Measurements from ENCODE around the gene HSPBP1.
"Not testable (repeated sequence)": the region's sequence is repeated elsewhere in the genome, so short reads cannot be mapped to it uniquely, and the experiment has no call there.

HSPBP1 gene

GRCh38 chr19:55232286-55232602, 47.7 kb downstream of the HSPBP1 start:
- H3K9me3 ChIP-seq (ENCODE audit: control insufficient read depth, insufficient read depth, low read length), result no peaks in the 10 kb centered on the region
- no peak overlapping the region for H3K9ac ChIP-seq (ENCODE audit: low read depth, low read length)
- H3K4me1 ChIP-seq (ENCODE audit: insufficient read depth, low read length), result no peaks in the 10 kb centered on the region
- peaks cover 8% of the 10 kb centered on the region for H3K36me3 ChIP-seq (ENCODE audit: insufficient read depth, low read length)

GRCh38 chr19:55231391-55232285, 48.3 kb downstream of the HSPBP1 start:
- Histone ChIP-seq H3K9ac (ENCODE audit: low read depth, low read length) (no peak overlapping the region), H3K9me3 (ENCODE audit: control insufficient read depth, insufficient read depth, low read length) (no peaks in the 10 kb centered on the region), H3K36me3 (ENCODE audit: insufficient read depth, low read length) (peaks cover 8% of the 10 kb centered on the region), H3K4me1 (ENCODE audit: insufficient read depth, low read length) (no peaks in the 10 kb centered on the region)

DNA sequence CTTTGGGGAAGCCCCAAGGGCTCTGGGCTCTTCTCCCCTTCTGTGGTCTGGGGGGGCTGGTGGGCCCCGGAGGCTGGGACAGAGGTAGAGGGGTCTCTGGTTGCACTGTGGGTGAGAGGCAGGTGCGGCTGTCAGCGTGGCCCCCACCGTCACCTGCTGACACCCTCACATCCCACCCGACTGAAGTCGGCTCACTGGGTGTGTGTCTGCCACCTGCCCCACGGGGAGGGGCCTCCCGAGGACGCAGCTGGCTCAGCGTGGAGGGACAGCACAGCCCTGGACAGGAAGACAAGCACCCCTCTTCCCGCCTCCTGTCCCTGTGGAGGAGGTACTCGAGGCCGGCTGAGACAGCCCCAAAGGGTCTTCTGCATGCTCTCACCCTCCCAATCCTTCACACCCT, 49.1 kb downstream of the HSPBP1 start:
- Histone ChIP-seq H3K9ac (ENCODE audit: low read depth, low read length) (no peak overlapping the region), H3K4me1 (ENCODE audit: insufficient read depth, low read length) (no peaks in the 10 kb centered on the region), H3K9me3 (ENCODE audit: control insufficient read depth, insufficient read depth, low read length) (no peaks in the 10 kb centered on the region), H3K36me3 (ENCODE audit: insufficient read depth, low read length) (peaks cover 8% of the 10 kb centered on the region)

DNA sequence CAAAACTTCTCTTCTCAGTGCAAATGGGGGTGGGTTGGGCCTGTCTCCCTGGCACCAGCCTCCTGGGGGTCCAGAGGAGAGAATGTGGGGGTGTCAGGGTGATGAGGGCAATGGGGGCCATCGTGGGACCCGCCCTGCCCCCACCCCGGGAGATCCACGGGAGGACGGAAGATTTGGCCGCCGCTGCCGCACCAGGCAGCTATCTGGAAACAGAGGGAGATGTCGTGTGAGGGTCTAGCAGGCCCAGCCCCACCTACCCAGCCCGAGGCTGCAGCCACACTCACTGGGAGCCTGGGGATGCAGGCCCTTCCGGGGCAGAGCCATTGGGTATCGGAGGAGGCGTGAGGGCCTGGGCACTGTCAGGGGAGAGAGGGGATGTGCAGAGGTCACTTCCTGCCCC, 49.6 kb downstream of the HSPBP1 start:
- Histone ChIP-seq H3K9ac (ENCODE audit: low read depth, low read length) (no peak overlapping the region), H3K9me3 (ENCODE audit: control insufficient read depth, insufficient read depth, low read length) (no peaks in the 10 kb centered on the region), H3K4me1 (ENCODE audit: insufficient read depth, low read length) (no peaks in the 10 kb centered on the region), H3K36me3 (ENCODE audit: insufficient read depth, low read length) (peaks cover 8% of the 10 kb centered on the region)

DNA sequence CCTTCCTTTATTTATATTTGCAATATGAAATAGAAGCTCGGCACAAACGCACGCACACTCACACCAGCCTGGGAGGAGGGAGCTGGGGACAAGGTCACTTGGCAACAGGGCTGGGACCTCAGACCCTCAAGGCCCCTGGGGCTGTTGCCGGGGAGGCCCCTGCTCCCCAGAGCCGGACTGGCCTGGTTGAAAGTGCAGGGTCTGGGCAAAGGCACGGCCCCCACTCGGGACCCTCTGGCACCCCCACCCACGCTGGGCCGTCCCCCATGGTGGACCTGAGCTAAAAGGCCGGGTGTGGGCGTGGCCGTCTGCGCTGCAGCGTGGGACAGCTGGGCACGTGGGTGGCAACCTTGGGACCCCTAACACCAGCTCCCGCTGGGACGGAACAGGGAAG, 50.1 kb downstream of the HSPBP1 start:
- peaks cover 3% of the 10 kb centered on the region for H3K36me3 ChIP-seq (ENCODE audit: insufficient read depth, low read length)
- no peaks in the 10 kb centered on the region for H3K4me1 ChIP-seq (ENCODE audit: insufficient read depth, low read length)
- H3K9ac ChIP-seq (ENCODE audit: low read depth, low read length), result no peak overlapping the region
- H3K9me3 ChIP-seq (ENCODE audit: control insufficient read depth, insufficient read depth, low read length), result no peaks in the 10 kb centered on the region

DNA sequence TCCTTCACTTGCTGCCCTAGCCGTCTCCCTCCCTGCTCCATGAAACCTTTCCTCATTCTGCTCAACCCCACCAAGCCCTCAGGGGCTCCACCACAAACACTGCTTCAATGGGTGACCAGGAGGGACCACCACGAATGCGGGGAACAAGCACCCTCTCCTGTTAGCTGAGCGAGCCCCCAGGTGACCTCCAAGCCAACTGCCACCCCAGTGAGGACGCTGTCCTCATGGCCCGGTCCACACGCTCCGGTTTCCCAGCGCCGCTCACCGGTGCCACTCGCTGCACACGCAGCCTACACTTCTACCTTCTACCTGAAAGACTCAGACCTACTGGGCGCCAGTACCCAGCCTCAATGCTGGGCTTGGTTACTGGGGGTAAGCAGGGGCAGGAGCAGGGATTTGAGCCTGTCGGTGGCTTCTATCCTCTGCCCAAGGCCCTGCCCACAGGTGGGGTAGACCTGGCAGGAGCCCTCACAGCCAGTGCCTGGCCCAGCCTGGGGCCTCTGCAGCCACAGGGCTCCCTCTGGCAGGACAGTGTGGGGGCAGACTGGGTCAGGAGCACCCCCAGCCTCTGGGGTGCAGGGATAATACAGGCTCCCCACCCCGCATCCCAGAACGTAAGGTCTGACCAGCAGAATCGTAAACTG, 50.6 kb downstream of the HSPBP1 start:
- Histone ChIP-seq H3K4me1 (ENCODE audit: insufficient read depth, low read length) (no peaks in the 10 kb centered on the region), H3K9ac (ENCODE audit: low read depth, low read length) (no peak overlapping the region), H3K36me3 (ENCODE audit: insufficient read depth, low read length) (no peaks in the 10 kb centered on the region; the same call in 1 of the 2 replicates), H3K9me3 (ENCODE audit: control insufficient read depth, insufficient read depth, low read length) (no peaks in the 10 kb centered on the region)

- H3K9ac ChIP-seq (ENCODE audit: low read depth, low read length), result no peak within 1 kb of the TSS
- no peaks in the 10 kb centered on the region for H3K9me3 ChIP-seq (ENCODE audit: control insufficient read depth, insufficient read depth, low read length)
- no peaks in the 10 kb centered on the region; the same call in 1 of the 2 replicates for H3K36me3 ChIP-seq (ENCODE audit: insufficient read depth, low read length)
- H3K4me1 ChIP-seq (ENCODE audit: insufficient read depth, low read length), result no peaks in the 10 kb centered on the region
Measured at GRCh38 chr19:55228403-55229031, 51.4 kb downstream of the HSPBP1 start, which contains the start of gene TMEM86B. TSS of gene TMEM86B (minus strand) at chr19:55228763. CDS start at chr19:55228741, 22 bp downstream.

DNA sequence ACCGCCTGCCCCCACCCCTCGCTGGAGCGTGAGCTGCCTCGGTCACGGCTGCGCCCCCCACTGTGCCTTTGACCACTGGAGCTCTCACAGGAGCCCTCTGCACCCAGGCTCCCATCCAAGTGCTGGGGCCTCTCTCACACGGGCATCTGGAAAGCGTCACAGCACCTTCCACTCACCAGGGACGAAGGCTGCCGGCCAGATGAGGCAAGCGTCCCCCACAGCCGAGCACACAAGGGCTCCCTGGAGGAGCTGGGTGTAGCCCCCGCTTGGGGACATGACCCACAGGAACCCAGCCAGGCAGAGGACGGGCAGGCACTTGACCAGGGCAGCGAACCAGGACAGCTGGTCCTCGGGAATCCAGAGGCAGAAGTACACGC, 51.9 kb downstream of the HSPBP1 start:
- Histone ChIP-seq H3K9ac (ENCODE audit: low read depth, low read length) (no peak overlapping the region), H3K9me3 (ENCODE audit: control insufficient read depth, insufficient read depth, low read length) (no peaks in the 10 kb centered on the region), H3K4me1 (ENCODE audit: insufficient read depth, low read length) (no peaks in the 10 kb centered on the region), H3K36me3 (ENCODE audit: insufficient read depth, low read length) (no peaks in the 10 kb centered on the region; the same call in 1 of the 2 replicates)

DNA sequence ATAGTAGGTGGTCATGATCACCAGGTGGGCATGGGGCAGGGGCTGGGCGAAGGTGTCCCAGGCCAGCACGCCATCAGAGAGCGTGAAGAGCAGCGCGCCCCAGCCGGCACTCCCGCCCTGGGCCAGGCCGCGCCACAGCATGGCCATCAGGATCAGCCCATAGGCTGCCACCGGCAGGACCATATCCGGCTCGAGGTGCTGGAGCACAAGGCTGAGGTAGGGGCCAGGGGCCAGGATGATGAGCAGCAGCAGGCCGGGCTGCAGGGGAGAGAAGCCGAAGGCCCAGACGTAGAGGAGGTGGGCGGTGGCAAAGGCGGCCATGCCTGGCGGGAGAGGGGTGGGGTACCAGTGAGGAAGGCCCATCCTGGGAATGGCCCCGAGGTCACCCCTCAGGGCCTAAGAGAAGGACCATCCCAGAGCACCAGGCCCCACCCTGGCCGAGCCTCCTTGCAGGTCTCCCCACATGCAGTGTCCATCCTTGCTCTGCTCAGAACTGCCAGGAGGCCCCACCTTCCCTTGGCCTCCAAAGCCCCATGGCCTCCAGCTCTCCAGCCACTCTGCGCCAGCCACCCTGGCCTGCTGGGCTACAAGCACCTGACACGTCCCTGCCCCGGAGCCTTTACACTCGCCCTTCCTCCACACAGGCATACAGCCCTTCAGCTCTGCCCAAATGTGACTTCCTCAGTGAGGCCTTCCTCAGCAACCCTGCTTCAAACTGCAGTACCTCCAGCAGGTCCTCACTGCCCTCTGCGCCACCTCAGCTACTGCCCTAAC, 52.5 kb downstream of the HSPBP1 start:
- H3K36me3 ChIP-seq (ENCODE audit: insufficient read depth, low read length), result no peaks in the 10 kb centered on the region; the same call in 1 of the 2 replicates
- no peak overlapping the region for H3K9ac ChIP-seq (ENCODE audit: low read depth, low read length)
- no peaks in the 10 kb centered on the region for H3K4me1 ChIP-seq (ENCODE audit: insufficient read depth, low read length)
- H3K9me3 ChIP-seq (ENCODE audit: control insufficient read depth, insufficient read depth, low read length), result no peaks in the 10 kb centered on the region

- H3K9ac ChIP-seq (ENCODE audit: low read depth, low read length), result no peak overlapping the region
- no peaks in the 10 kb centered on the region; the same call in 1 of the 2 replicates for H3K36me3 ChIP-seq (ENCODE audit: insufficient read depth, low read length)
- no peaks in the 10 kb centered on the region for H3K4me1 ChIP-seq (ENCODE audit: insufficient read depth, low read length)
- no peaks in the 10 kb centered on the region for H3K9me3 ChIP-seq (ENCODE audit: control insufficient read depth, insufficient read depth, low read length)
Measured at GRCh38 chr19:55226788-55227187, 53.1 kb downstream of the HSPBP1 start.

- Histone ChIP-seq H3K4me1 (ENCODE audit: insufficient read depth, low read length) (no peaks in the 10 kb centered on the region), H3K9ac (ENCODE audit: low read depth, low read length) (no peak overlapping the region), H3K9me3 (ENCODE audit: control insufficient read depth, insufficient read depth, low read length) (no peaks in the 10 kb centered on the region), H3K36me3 (ENCODE audit: insufficient read depth, low read length) (no peaks in the 10 kb centered on the region; the same call in 1 of the 2 replicates)
Measured at GRCh38 chr19:55226273-55226672, 53.6 kb downstream of the HSPBP1 start.

DNA sequence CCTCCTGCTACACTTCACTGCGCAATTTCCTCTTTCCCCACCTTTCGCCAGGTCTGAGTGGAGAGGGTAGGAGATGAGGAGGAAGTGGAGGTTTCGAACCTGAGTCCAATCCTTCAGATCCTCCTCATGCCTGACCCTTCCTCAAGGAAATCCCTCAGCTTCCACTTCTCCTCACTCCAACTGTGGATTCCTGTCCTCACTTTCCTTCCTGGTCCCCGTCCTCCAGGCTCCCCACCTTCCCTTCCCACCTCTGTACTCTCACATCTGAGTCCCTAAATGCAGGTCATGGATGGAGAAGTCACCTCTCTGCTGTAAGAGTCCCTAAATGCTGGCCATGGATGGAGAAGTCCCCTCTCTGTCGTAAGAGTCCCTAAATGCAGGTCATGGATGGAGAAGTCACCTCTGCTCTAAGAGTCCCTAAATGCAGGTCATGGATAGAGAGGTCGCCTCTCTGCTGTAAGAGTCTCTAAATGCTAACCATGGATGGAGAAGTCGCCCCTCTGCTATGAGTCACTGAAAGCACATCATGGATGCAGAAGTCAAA, 54.4 kb downstream of the HSPBP1 start:
- Histone ChIP-seq H3K9ac (ENCODE audit: low read depth, low read length) (no peak overlapping the region), H3K36me3 (ENCODE audit: insufficient read depth, low read length) (no peaks in the 10 kb centered on the region; the same call in 1 of the 2 replicates), H3K9me3 (ENCODE audit: control insufficient read depth, insufficient read depth, low read length) (no peaks in the 10 kb centered on the region), H3K4me1 (ENCODE audit: insufficient read depth, low read length) (no peaks in the 10 kb centered on the region)

GRCh38 chr19:55224679-55225414, 55.1 kb downstream of the HSPBP1 start:
- H3K9ac ChIP-seq (ENCODE audit: low read depth, low read length); H3K4me1 ChIP-seq (ENCODE audit: insufficient read depth, low read length); H3K9me3 ChIP-seq (ENCODE audit: control insufficient read depth, insufficient read depth, low read length); H3K36me3 ChIP-seq (ENCODE audit: insufficient read depth, low read length): not testable (repeated sequence)

All from ES-I3 (cell line).